Peyer's patch (tissue), 4 donors: Measurements from ENCODE around the gene NANOS2.

Experiments
- CTCF ChIP-seq, 6 experiments: fragments of 450-650 bp in 4 of 6; fragments of 200-600 bp in 2 of 6; sonication (generic) in 1 of 6; IDR thresholded peaks; one replicate each; pipeline ENCODE4 v1.5.1; 2017 to 2019; ENCODE audit warnings: antibody characterized with exemption in 6 of 6, mild to moderate bottlenecking in 3 of 6, moderate library complexity in 1 of 6
- POLR2A ChIP-seq, 2 donors: fragments of 450-650 bp; IDR thresholded peaks; one replicate each; pipeline ENCODE4 v1.5.1; 2017; ENCODE audit warnings: antibody characterized with exemption in 2 of 2, mild to moderate bottlenecking in 2 of 2, moderate library complexity in 2 of 2

- TF ChIP-seq CTCF (IDR thresholded peaks at IDR 0.05), result no peak
- TF ChIP-seq POLR2A (IDR thresholded peaks at IDR 0.05), result no peak
Observed at GRCh38 chr19:45876161-45876410, 38.5 kb downstream of the NANOS2 start.
